Embryonic facial prominence (tissue), 1 donor: Measurements from ENCODE around the gene TMEM168.

Experiments
- DNase-seq: peaks from one replicate; pipeline ENCODE4 v3.0.0-alpha.2; 2016; ENCODE audit errors: extremely low spot score

Gene TMEM168

GRCh38 chr7:112714917-112715316 lies 75.3 kb downstream of the TMEM168 start:
- DNase-seq: no peak
